Cardiac muscle cell (in vitro differentiated cells and primary cell): Measurements from ENCODE around the gene TET2. TPM values are rescaled to one million over a fixed set of nuclear protein-coding genes. Genes with fewer than 3 reads are reported as not detected.

ENCODE experiments used
- DNase-seq, 2 donors: peaks; one replicate each; pipeline versions ENCODE4 v3.0.0 to v3.0.0-alpha.2; 2010 to 2017; ENCODE audit warnings: low read depth in 1 of 2, low spot score in 1 of 2
- H3K27ac ChIP-seq: fragments of 200-600 bp; sonication (generic); 2 replicates; pipeline ENCODE4 v1.5.1; 2016
- H3K27me3 ChIP-seq: fragments of 200-600 bp; sonication (generic); 2 replicates; pipeline ENCODE4 v1.6.0; 2016; ENCODE audit warnings: control low read depth
- H3K36me3 ChIP-seq: fragments of 200-600 bp; sonication (generic); 2 replicates; pipeline ENCODE4 v1.5.1; 2016; ENCODE audit warnings: control low read depth
- H3K4me1 ChIP-seq: fragments of 200-600 bp; sonication (generic); 2 replicates; pipeline ENCODE4 v1.8.1; 2017; ENCODE audit warnings: low read depth, mild to moderate bottlenecking, mixed run types
- H3K4me3 ChIP-seq: fragments of 200-600 bp; sonication (generic); 2 replicates; pipeline ENCODE4 v1.5.1; 2016; ENCODE audit warnings: mild to moderate bottlenecking
- H3K9me3 ChIP-seq: fragments of 200-600 bp; sonication (generic); 2 replicates; pipeline ENCODE4 v1.5.1; 2017; ENCODE audit warnings: low read depth, mild to moderate bottlenecking, control low read depth
- CTCF ChIP-seq: IDR thresholded peaks from 2 replicates; pipeline ENCODE4 v1.5.1; 2012; ENCODE audit warnings: low read depth, mild to moderate bottlenecking, low read length
- polyA plus RNA-seq: library from polyadenylated mRNA; unstranded; fragments of >200 nt; fragmentation: Nextera tagmentation; extraction: Ambion mirVana; gene quantifications from 2 replicates; pipeline ENCODE4 v1.2.1, GENCODE V29; 2016
- total RNA-seq: library from RNA; depleted of rRNA; stranded (reverse); fragments of >200 nt; gene quantifications from 2 replicates; pipeline ENCODE4 v1.2.3, GENCODE V29; 2016

The TET2 gene
- total and polyA plus RNA-seq, 2 experiments from 2014 or later = 10.5 to 23.3 TPM

DNA sequence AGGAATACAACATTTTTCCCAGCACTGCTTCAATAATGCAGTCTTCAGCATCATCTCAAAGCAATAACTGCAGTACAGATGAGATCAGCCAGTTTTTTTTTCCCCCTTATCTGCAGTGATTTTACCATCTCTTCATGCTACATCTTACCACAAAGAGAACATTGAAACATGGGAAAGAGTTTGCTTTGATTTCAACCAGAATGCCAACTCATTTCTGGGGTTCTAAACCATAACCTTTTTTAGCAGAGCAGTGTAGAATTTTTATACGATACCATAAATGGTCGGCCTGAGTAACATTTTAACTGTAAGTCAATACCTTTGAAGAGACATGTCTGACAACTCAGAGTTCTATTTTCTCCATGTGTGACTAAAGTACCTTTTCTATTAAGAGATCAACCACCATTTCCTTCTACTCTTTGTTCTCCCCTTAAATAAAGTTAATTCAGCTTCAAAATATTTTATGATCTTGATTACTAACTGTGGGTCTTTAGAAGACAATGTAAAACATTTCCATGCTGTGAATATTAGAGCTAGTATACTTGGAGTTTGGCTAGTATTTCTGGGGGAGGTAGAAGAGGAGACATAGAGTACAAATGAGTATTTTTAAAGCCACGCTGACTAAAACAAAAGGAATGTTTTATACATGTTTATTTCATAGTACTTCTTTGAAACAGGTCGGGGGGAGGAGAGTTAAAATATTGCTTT is 69.1 kb downstream of the TET2 start:
- no peaks in the 10 kb centered on the region for H3K36me3 ChIP-seq
- DNase-seq = peak in 1 of 2 donors; percentile 21
- no peaks in the 10 kb centered on the region for H3K4me1 ChIP-seq
- TF ChIP-seq CTCF = no peak
- H3K27me3 ChIP-seq = no peaks in the 10 kb centered on the region
- no peak overlapping the region for H3K4me3 ChIP-seq
- H3K27ac ChIP-seq = peak overlapping the region; percentile 22
- H3K9me3 ChIP-seq = no peaks in the 10 kb centered on the region

- no peaks in the 10 kb centered on the region for H3K36me3 ChIP-seq
- DNase-seq = no peak
- no peak overlapping the region for H3K4me3 ChIP-seq
- H3K27ac ChIP-seq = no peak overlapping the region
- H3K27me3 ChIP-seq = no peaks in the 10 kb centered on the region
- no peak for TF ChIP-seq CTCF
- no peaks in the 10 kb centered on the region for H3K9me3 ChIP-seq
- H3K4me1 ChIP-seq = no peaks in the 10 kb centered on the region
Observed at GRCh38 chr4:105225500-105225899, 78.8 kb downstream of the TET2 start.

GRCh38 chr4:105227054-105227453 is 80.4 kb downstream of the TET2 start:
- no peak overlapping the region for H3K27ac ChIP-seq
- DNase-seq = peak in 1 of 2 donors; percentile 3
- H3K9me3 ChIP-seq = no peaks in the 10 kb centered on the region
- no peak overlapping the region for H3K4me3 ChIP-seq
- TF ChIP-seq CTCF = no peak
- no peaks in the 10 kb centered on the region for H3K27me3 ChIP-seq
- H3K36me3 ChIP-seq = no peaks in the 10 kb centered on the region
- H3K4me1 ChIP-seq = no peaks in the 10 kb centered on the region

GRCh38 chr4:105230287-105230686 is 83.6 kb downstream of the TET2 start:
- DNase-seq = no peak
- Histone ChIP-seq H3K4me3 (no peak overlapping the region), H3K9me3 (no peaks in the 10 kb centered on the region), H3K27me3 (no peaks in the 10 kb centered on the region), H3K4me1 (no peaks in the 10 kb centered on the region), H3K36me3 (peaks cover 8% of the 10 kb centered on the region), H3K27ac (no peak overlapping the region)
- TF ChIP-seq CTCF = no peak

DNA sequence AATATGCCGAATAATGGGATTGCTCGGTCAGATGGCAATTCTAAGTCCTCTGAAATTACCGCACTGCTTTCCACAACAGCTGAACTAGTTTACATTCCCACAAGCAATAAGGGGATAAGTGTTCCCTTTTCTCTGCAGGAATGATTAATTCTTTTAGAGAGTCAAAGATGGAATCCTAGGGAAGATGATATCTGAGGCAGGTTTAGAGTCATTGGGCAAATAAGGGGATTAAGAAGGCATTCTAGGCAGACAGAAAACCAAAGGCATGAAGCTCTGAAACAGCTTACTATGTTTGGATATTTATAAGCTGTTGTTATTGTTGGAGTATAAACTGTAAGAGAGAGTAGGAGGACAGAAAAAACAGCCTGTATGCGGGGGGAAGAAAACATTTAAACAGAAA is 85.7 kb downstream of the TET2 start:
- no peaks in the 10 kb centered on the region for H3K27me3 ChIP-seq
- H3K27ac ChIP-seq = no peak overlapping the region
- no peaks in the 10 kb centered on the region for H3K9me3 ChIP-seq
- H3K4me1 ChIP-seq = no peaks in the 10 kb centered on the region
- TF ChIP-seq CTCF = no peak
- no peak overlapping the region for H3K4me3 ChIP-seq
- DNase-seq = no peak
- H3K36me3 ChIP-seq = peaks cover 11% of the 10 kb centered on the region
